Adrenal gland (tissue), 12 donors: ENCODE measurements around the gene TPST1. TPM values are rescaled to one million over a fixed set of nuclear protein-coding genes. Genes with fewer than 3 reads are reported as not detected.
A peak's percentile ranks its signal among the peaks of the same experiment; 100 is the strongest.
"Not testable (repeated sequence)": the region's sequence is repeated elsewhere in the genome, so short reads cannot be mapped to it uniquely, and the experiment has no call there.

Experiments used
- DNase-seq, 7 donors: peaks; one replicate each; pipeline ENCODE4 v3.0.0-alpha.2; 2019 to 2020
- H3K27ac ChIP-seq, 5 donors: fragments of 200-600 bp; sonication (generic) in 4 of 5; 1 replicate in 3 of 5; 2 replicates in 2 of 5; pipeline versions ENCODE4 v1.5.1 to v1.8.0; 2016 to 2020; ENCODE audit warnings: mild to moderate bottlenecking in 1 of 5
- H3K27me3 ChIP-seq: fragments of 200-600 bp; 2 replicates; pipeline ENCODE4 v1.8.0; 2021
- H3K36me3 ChIP-seq, 2 donors: fragments of 200-600 bp; replicated peaks in 1 of 2; 1 replicate in 1 of 2; 2 replicates in 1 of 2; pipeline versions ENCODE4 v1.5.1 to v1.8.0; 2018 to 2022
- H3K4me1 ChIP-seq, 2 donors: fragments of 200-600 bp; replicated peaks in 1 of 2; 1 replicate in 1 of 2; 2 replicates in 1 of 2; pipeline versions ENCODE4 v1.5.1 to v1.8.0; 2018 to 2021
- H3K4me3 ChIP-seq, 4 donors: fragments of 200-600 bp; sonication (generic) in 3 of 4; one replicate each; pipeline ENCODE4 v1.5.1; 2016 to 2018
- H3K9me3 ChIP-seq, 3 donors: fragments of 200-600 bp; sonication (generic) in 1 of 3; replicated peaks in 1 of 3; 1 replicate in 2 of 3; 2 replicates in 1 of 3; pipeline versions ENCODE4 v1.5.1 to v1.8.0; 2016 to 2021
- CTCF ChIP-seq, 6 experiments: fragments of 450-650 bp in 4 of 6; fragments of 200-600 bp in 2 of 6; sonication (generic) in 1 of 6; IDR thresholded peaks; 1 replicate in 5 of 6; 2 replicates in 1 of 6; pipeline versions ENCODE4 v1.5.1 to v1.8.0; 2016 to 2021; ENCODE audit warnings: antibody characterized with exemption in 6 of 6, mild to moderate bottlenecking in 2 of 6, moderate library complexity in 1 of 6
- POLR2A ChIP-seq, 2 donors: fragments of 450-650 bp; IDR thresholded peaks; one replicate each; pipeline ENCODE4 v1.6.1; 2017; ENCODE audit warnings: antibody characterized with exemption in 2 of 2, mild to moderate bottlenecking in 2 of 2, moderate library complexity in 1 of 2
- WGBS, 4 donors: extraction: QIAGEN DNeasy Blood & Tissue Kit in 2 of 4; methylation state at CpG; one replicate each; pipeline versions ENCODE4 v1.1.5 to v1.1.7; 2013 to 2017; 5-methylcytosine and 5-hydroxymethylcytosine counted together
- intact Hi-C, 2 donors: fragments of 100-400 bp; cut with DNase I; formaldehyde crosslinking; loops; one replicate each; pipeline versions ENCODE4 v1.14.1 to v1.15.0; 2022 to 2023
- polyA plus RNA-seq, 3 donors: library from polyadenylated mRNA; stranded (reverse); fragments of 200-250 nt in 2 of 3; fragments of 350-450 nt in 1 of 3; fragmentation: Illumina TruSeq in 1 of 3; extraction: RNeasy Lipid Tissue Mini Kit (QIAGEN cat#74804) in 1 of 3; gene quantifications; one replicate each; pipeline ENCODE4 v1.2.3, GENCODE V29; 2013 to 2014
- total RNA-seq, 9 donors: library from RNA; depleted of rRNA in 4 of 9; stranded (reverse); fragments of >200 nt in 4 of 9; fragments of 120-200 nt in 1 of 9; fragmentation: NEBNext Ultra II Directional in 1 of 9; extraction: Animal tissue kit (Norgen Biotek cat#: 25700) in 1 of 9; gene quantifications; one replicate each; pipeline versions ENCODE4 v1.1.0 to v1.2.4, GENCODE V29; 2013 to 2023
- donor health status: healthy with polysubstance abuse.
- donor health status: Bipolar disorder and iron deficiency.
- donor health status: DM: yes; HTN: yes; CAD: no.
- donor health status: DM: no; HTN: no; CAD: no.
- donor health status: DM: no; HTN: no; CAD: no.
- donor health status: DM: yes; HTN: yes; CAD: no.

The TPST1 gene
- total and polyA plus RNA-seq, 12 donors = 6.8 to 70.2 (median 27.2) TPM

DNA sequence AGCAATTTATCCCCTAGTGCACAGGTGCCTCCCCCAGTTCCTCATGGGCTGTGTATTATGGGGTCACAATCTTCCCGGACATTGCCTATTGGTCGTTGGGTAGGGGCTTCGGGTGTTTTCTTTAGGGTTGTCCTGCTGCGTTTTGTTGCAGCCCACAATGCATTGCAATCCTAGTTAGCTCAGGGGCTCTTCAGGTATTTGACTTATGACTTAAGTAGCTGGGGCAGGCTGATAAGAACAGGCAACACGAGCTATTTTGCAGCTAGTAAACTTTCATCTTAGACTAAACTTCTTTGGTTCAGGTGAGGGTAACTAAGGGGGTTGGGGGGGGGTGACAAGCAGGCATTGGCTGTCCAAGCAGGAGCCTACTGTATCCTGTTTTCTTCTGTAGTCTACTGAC lies 158.5 kb downstream of the TPST1 start:
- Histone ChIP-seq H3K9me3 (no peaks in the 10 kb centered on the region), H3K4me1 (no peaks in the 10 kb centered on the region), H3K4me3 (no peak overlapping the region), H3K36me3 (no peaks in the 10 kb centered on the region), H3K27ac (no peak overlapping the region), H3K27me3 (no peaks in the 10 kb centered on the region)
- DNase-seq = no peak
- 71 to 91% (median 83%) methylated on average over 1 to 5 of the region's 5 CpGs for WGBS, 4 donors
- intact Hi-C loops = no loop called here
- TF ChIP-seq POLR2A (IDR thresholded peaks at IDR 0.05) (no peak), CTCF (IDR thresholded peaks at IDR 0.05) (no peak)

DNA sequence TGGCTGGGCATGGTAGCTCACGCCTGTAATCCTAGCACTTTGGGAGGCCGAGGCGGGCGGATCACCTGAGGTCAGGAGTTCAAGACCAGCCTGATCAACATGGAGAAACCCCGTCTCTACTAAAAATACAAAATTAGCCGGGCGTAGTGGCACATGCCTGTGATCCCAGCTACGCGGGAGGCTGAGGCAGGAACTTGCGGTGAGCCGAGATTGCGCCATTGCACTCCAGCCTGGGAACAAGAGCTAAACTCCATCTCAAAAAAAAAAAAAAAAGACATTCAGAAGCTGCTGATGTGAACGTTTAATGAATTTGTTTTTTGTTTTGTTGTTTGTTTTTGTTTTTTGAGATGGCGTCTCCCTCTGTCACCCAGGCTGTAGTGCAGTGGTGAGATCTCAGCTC lies 159.9 kb downstream of the TPST1 start:
- H3K27ac ChIP-seq, H3K4me1 ChIP-seq, H3K9me3 ChIP-seq, intact Hi-C loops, H3K36me3 ChIP-seq, H3K27me3 ChIP-seq, H3K4me3 ChIP-seq: not testable (repeated sequence)
- 90 to 94% (median 93%) methylated on average over 11 to 14 of the region's 14 CpGs for whole genome bisulfite sequencing, 4 donors
- peak in 1 of 7 donors; percentile 39 for DNase-seq

GRCh38 chr7:66371096-66371824 lies 166.1 kb downstream of the TPST1 start:
- peak in 2 of 7 donors; percentile 19 to 34 for DNase-seq
- TF ChIP-seq POLR2A (IDR thresholded peaks at IDR 0.05) (no peak), CTCF (IDR thresholded peaks at IDR 0.05) (no peak)
- WGBS, 4 donors = 75 to 86% (median 83%) methylated on average over 7 of the region's 7 CpGs

GRCh38 chr7:66374141-66374840 lies 169.2 kb downstream of the TPST1 start:
- H3K27me3 ChIP-seq = not testable (repeated sequence)
- WGBS, 4 donors = 80 to 83% (median 82%) methylated on average over 5 of the region's 5 CpGs

More at GRCh38 chr7:66371096-66371824, 166.1 kb downstream of the TPST1 start:
- intact Hi-C loops = no loop called here
- Histone ChIP-seq H3K4me3 (no peak overlapping the region), H3K27me3 (no peaks in the 10 kb centered on the region), H3K4me1 (peaks cover 0 to 5% of the 10 kb centered on the region in 2 donors), H3K9me3 (no peaks in the 10 kb centered on the region), H3K27ac (no peak overlapping the region), H3K36me3 (no peaks in the 10 kb centered on the region)

GRCh38 chr7:66376264-66376945 lies 171.3 kb downstream of the TPST1 start:
- TF ChIP-seq CTCF (IDR thresholded peaks at IDR 0.05) = no peak
- no peak for TF ChIP-seq POLR2A (IDR thresholded peaks at IDR 0.05)
- H3K27ac ChIP-seq = no peak overlapping the region
- intact Hi-C loops = no loop called here
- DNase-seq = no peak
- no peaks in the 10 kb centered on the region for H3K9me3 ChIP-seq
- WGBS, 4 donors = 95 to 96% (median 95%) methylated on average over 37 to 45 of the region's 45 CpGs
- peaks cover 0 to 5% of the 10 kb centered on the region in 2 donors for H3K4me1 ChIP-seq
- no peak overlapping the region for H3K4me3 ChIP-seq
- H3K36me3 ChIP-seq = no peaks in the 10 kb centered on the region
- H3K27me3 ChIP-seq = no peaks in the 10 kb centered on the region

More at GRCh38 chr7:66374141-66374840, 169.2 kb downstream of the TPST1 start:
- H3K4me1 ChIP-seq, H3K4me3 ChIP-seq, H3K9me3 ChIP-seq, intact Hi-C loops, DNase-seq, H3K36me3 ChIP-seq, H3K27ac ChIP-seq: not testable (repeated sequence)
